HG03097 (cell line): ENCODE results near the gene TSR3.
"Not testable (repeated sequence)": the region's sequence is repeated elsewhere in the genome, so short reads cannot be mapped to it uniquely, and the experiment has no call there.

ENCODE experiments used
- ATAC-seq: cut with Tn5 transposase; IDR thresholded peaks from one replicate; pipeline ENCODE4 v1.9.1; 2021; ENCODE audit not compliant: unreplicated experiment, low FRiP score

TSR3 gene

GRCh38 chr16:1340730-1341494, 10.8 kb downstream of the TSR3 start:
- no peak for ATAC-seq

- no peak for ATAC-seq
These were observed 12.6 kb downstream of the TSR3 start for GRCh38 chr16:1338855-1339675.

DNA sequence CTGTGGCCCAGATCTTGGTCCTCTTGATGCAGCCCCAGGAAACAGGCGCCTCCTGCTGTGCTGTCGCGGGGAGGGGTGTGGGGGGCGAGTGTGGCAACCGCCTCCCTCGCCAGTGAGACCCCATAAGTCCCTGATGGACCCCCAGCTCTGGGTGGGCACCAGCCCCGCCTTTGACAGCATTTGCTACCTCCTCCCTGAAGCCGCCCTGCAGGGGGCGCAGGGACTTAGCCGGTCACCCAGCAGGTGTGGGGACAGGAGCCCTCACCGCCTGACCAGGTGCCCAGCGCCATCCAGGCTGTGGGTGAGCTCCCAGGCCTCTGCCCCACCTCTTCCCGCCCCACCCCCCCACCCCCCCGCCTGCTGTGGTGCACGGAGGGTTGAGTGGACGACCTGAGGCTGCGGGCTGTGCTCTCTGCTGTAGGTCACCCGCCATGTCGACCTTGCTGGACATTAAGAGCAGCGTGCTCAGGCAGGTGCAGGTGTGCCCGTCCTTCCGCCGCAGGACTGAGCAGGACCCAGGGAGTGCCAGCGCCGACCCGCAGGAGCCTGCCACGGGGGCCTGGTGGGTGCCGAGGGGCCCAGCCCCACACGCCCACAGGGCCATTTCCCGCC, 13.5 kb downstream of the TSR3 start:
- no peak for ATAC-seq

- ATAC-seq = no peak
These were observed 14.2 kb downstream of the TSR3 start for GRCh38 chr16:1337486-1337885.

DNA sequence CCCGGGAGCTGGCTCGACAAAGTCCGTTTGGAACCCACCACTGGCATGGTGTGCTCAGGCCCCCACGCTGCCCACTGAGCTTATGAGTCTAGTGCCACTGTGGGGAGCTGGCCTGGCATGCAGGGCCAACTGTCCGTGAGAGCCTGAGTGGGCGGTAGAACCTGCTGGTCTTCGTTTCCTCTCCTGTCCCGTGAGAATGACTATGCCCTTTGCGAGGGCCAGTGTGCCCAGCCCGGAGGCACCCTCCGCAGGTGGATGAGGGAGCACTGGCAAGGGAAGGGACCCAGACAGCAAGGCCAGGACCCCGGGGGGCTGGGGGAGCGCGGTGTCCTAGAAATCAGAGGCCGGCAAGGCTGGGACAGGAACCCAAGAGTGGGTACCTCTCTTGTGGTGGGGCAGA, 15.1 kb downstream of the TSR3 start:
- ATAC-seq = no peak

GRCh38 chr16:1335996-1336395, 15.7 kb downstream of the TSR3 start:
- no peak for ATAC-seq

GRCh38 chr16:1335211-1335971, 16.3 kb downstream of the TSR3 start:
- ATAC-seq = no peak

DNA sequence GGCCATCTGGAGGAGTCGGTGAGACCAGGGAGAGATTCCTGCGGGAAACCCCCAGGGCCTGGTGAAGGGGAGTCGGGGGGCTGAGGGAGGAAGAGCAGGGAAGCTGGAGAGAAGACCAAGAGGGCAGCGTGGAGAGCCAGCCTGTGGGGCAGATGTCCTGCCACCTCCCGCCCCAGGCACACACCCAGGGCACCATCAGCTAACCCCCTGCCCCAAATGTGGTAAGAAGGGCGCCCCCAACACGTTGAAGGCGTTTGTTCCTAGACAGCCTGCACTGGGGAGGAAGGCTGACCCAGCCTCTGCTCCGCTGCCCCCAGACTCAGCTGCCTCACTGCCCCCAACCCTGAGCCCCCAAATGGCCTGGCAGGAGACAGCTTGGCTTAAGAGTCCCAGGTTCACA, 16.9 kb downstream of the TSR3 start:
- no peak for ATAC-seq

- no peak for ATAC-seq
These were observed 17.6 kb downstream of the TSR3 start for GRCh38 chr16:1333854-1334700.

- ATAC-seq = no peak
These were observed 18.4 kb downstream of the TSR3 start, which contains the start of gene BAIAP3 for GRCh38 chr16:1333149-1333812. TSS of gene BAIAP3 (plus strand) at chr16:1333645. CDS start at chr16:1338550, 4,905 bp downstream.

GRCh38 chr16:1332618-1333148, 19.0 kb downstream of the TSR3 start:
- no peak for ATAC-seq

GRCh38 chr16:1331712-1332617, 19.7 kb downstream of the TSR3 start:
- no peak for ATAC-seq

- no peak for ATAC-seq
These were observed 20.6 kb downstream of the TSR3 start for GRCh38 chr16:1330931-1331711.

DNA sequence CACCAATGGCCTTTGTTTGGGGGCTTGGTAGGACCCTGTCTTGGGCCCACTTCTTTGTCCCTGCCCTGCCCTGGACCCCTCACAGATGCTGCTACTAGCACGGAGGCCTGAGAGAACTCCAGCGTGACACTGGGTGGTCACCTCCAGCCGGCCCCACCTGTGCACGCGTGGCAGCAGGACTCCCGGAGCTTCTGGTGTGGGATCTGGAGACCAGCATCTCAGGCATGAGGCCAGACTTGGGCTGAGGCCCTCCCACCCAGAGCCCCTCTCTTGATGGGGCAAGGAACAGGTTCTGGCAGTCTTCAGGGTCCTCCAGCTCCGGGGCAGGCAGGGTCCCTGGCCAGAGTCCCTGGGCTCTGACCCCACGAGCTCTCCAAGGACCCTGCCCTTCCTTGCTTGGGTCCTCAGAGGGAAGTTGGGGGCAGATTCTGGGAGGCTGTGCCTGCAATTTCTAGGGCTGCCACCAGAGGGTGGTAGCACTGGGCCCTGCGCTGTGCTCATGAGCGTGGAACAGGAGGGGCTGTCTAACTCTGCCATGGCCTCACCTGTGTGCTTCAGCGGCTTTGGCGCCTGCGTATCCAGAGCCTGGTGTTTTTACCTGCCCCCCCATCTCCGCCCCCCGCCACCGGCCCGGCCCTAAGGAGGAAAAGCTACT, 21.3 kb downstream of the TSR3 start:
- no peak for ATAC-seq

DNA sequence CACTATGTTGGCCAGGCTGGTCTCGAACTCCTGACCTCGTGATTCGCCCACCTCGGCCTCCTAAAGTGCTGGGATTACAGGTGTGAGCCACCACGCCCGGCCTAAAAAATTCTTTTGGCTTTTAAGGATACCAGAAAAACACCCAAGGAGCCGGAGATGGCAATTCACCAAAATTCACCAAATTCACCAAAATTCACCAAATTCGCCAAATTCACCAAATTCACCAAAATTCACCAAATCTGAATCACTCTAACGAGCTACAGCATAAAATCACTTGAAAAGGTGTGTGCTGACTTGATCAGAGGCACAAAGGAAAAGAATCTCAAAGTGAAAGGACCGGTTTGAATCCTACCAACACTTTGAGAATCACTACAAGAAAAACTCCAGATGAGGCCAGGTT, 22.7 kb downstream of the TSR3 start:
- ATAC-seq = not testable (repeated sequence)

DNA sequence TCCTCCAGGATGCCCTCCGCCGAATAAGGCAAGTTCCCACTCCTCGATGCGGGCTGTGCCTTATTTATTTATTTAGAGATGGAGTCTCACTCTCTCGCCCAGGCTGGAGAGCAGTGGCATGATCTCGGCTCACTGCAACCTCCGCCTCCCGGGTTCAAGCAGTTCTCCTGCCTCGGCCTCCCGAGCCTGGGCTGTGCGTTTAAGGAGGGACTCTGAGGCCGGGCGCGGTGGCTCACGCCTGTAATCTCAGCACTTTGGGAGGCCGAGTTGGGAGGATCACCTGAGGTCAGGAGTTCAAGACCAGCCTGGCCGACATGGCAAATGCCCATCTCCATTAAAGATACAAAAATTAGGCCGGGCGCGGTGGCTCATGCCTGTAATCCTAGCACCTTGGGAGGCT, 23.5 kb downstream of the TSR3 start:
- ATAC-seq = not testable (repeated sequence)

DNA sequence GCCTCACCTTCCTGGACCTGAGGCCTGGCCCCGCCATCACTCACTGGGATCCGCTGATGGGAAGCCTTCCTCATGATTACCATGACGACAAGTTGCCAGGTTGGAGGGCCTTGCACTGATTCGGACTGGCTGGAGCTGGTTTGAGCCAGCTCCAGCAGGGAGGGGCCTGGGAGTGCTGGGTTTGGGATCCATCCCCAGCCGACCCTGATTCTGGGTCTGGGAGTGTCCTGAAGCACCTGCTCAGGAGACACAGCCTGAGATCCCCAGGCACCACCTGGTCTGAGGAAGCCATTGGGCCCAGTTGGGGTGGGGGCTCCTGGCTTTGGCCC, 24.1 kb downstream of the TSR3 start:
- no peak for ATAC-seq
